HepG2 (cell line): ENCODE results near the gene TMEM154. TPM values are rescaled to one million over a fixed set of nuclear protein-coding genes. Genes with fewer than 3 reads are reported as not detected.

ENCODE experiments used
- ATAC-seq: fragments of 200-7000 bp; cut with Tn5 transposase; 3 replicates; pipeline ENCODE4 v1.9.1; 2020; ENCODE audit warnings: mild to moderate bottlenecking, moderate library complexity
- BruUV-seq: library from RNA; stranded (reverse); fragments of 400-500 nt; replicated peaks from 2 replicates; lab custom pipeline; 2021; lab: Mats Ljungman, UMichigan
- CTCF ChIA-PET: fragments of 300-600 bp; formaldehyde crosslinking; extraction: SDS; loops from one replicate; lab custom pipeline; 2021; ENCODE audit warnings: low total read pairs, inconsistent platforms, low intra/inter-chr PET ratio; lab: Yijun Ruan, JAX
- POLR2A ChIA-PET: fragments of 350-600 bp; sonication (Branson Sonifier 250); formaldehyde crosslinking; loops from one replicate; lab custom pipeline; 2020; ENCODE audit warnings: antibody characterized with exemption, inconsistent platforms; lab: Yijun Ruan, JAX
- DNase-seq: peaks from one replicate; pipeline ENCODE4 v3.0.0-alpha.2; 2015; ENCODE audit warnings: low spot score
- FAIRE-seq: peaks from 3 replicates; lab custom pipeline; 2011; peaks lifted over from hg19 to GRCh38; lab: Jason Lieb, UNC
- H2AFZ ChIP-seq: one replicate; pipeline ENCODE4 v1.6.1; 2011; ENCODE audit warnings: low read length, inconsistent platforms
- H3K27ac ChIP-seq: fragments of 300-600 bp; 3 replicates; pipeline ENCODE4 v1.8.0; 2011; ENCODE audit warnings: mixed run types, mild to moderate bottlenecking, mixed read lengths, low read length, inconsistent platforms; ENCODE audit not compliant: insufficient read depth; ENCODE audit errors: extremely low read length
- H3K27me3 ChIP-seq, 2 experiments: fragments of 200-600 bp in 1 of 2; 2 replicates in 1 of 2; 3 replicates in 1 of 2; pipeline versions ENCODE4 v1.6.0 to v1.8.0; 2011; ENCODE audit warnings: low read length in 2 of 2, mild to moderate bottlenecking in 2 of 2, moderate library complexity in 2 of 2, inconsistent platforms in 1 of 2; ENCODE audit not compliant: insufficient read depth in 2 of 2, control insufficient read depth in 1 of 2
- H3K36me3 ChIP-seq, 2 experiments: fragments of 200-600 bp in 1 of 2; replicated peaks in 1 of 2; 2 replicates in 1 of 2; 3 replicates in 1 of 2; pipeline versions ENCODE4 v1.5.1 to v1.8.0; 2011; ENCODE audit warnings: low read length in 2 of 2, inconsistent platforms in 1 of 2; ENCODE audit not compliant: insufficient read depth in 2 of 2, control insufficient read depth in 1 of 2
- H3K4me1 ChIP-seq: 2 replicates; pipeline ENCODE4 v1.5.1; 2012; ENCODE audit warnings: low read length, inconsistent platforms; ENCODE audit not compliant: insufficient read depth
- H3K4me2 ChIP-seq: 2 replicates; pipeline ENCODE4 v1.6.0; 2011; ENCODE audit warnings: low read depth, low read length, inconsistent platforms
- H3K4me3 ChIP-seq, 3 experiments: fragments of 200-600 bp in 1 of 3; sonication (generic), shearing (Covaris generic) in 1 of 3; replicated peaks in 1 of 3; 2 replicates each; pipeline ENCODE4 v1.5.1; 2011 to 2016; ENCODE audit warnings: low read length in 3 of 3, inconsistent platforms in 2 of 3, low read depth in 2 of 3, mild to moderate bottlenecking in 2 of 3, control low read depth in 1 of 3, mixed read lengths in 1 of 3; ENCODE audit not compliant: insufficient read depth in 1 of 3
- H3K79me2 ChIP-seq: one replicate; pipeline ENCODE4 v1.6.1; 2011; ENCODE audit warnings: low read length, inconsistent platforms; ENCODE audit not compliant: insufficient read depth
- H3K9ac ChIP-seq: 2 replicates; pipeline ENCODE4 v1.6.0; 2011; ENCODE audit warnings: mild to moderate bottlenecking, low read depth, low read length, inconsistent platforms; ENCODE audit not compliant: insufficient read depth
- H3K9me3 ChIP-seq: 2 replicates; pipeline ENCODE4 v1.5.1; 2012; ENCODE audit warnings: mild to moderate bottlenecking, low read length
- H4K20me1 ChIP-seq: 2 replicates; pipeline ENCODE4 v1.6.0; 2011; ENCODE audit warnings: inconsistent platforms, mild to moderate bottlenecking, low read length, moderate library complexity; ENCODE audit not compliant: insufficient read depth
- ATAD3A ChIP-seq: sonication (generic); formaldehyde crosslinking; IDR thresholded peaks from 2 replicates; pipeline ENCODE4 v1.4.0; 2020; ENCODE audit warnings: missing genetic modification reagents
- ELF1 ChIP-seq: sonication (generic); formaldehyde crosslinking; IDR thresholded peaks from 2 replicates; pipeline ENCODE4 v1.4.0; 2020; ENCODE audit warnings: missing genetic modification reagents
- MLLT10 ChIP-seq: sonication (generic); formaldehyde crosslinking; IDR thresholded peaks from 2 replicates; pipeline ENCODE4 v1.4.0; 2020; ENCODE audit warnings: missing genetic modification reagents
- MYC ChIP-seq: sonication (generic); formaldehyde crosslinking; IDR thresholded peaks from 2 replicates; pipeline ENCODE4 v1.9.0; 2021; ENCODE audit warnings: missing genetic modification reagents, borderline replicate concordance
- PRMT3 ChIP-seq: sonication (generic); formaldehyde crosslinking; IDR thresholded peaks from 2 replicates; pipeline ENCODE4 v1.8.1; 2022; ENCODE audit warnings: low read depth, mild to moderate bottlenecking, moderate library complexity, missing genetic modification reagents, borderline replicate concordance
- RFX1 ChIP-seq: fragments of 450-650 bp; IDR thresholded peaks from 2 replicates; pipeline ENCODE4 v1.6.1; 2017
- RFXAP ChIP-seq: sonication (generic); formaldehyde crosslinking; IDR thresholded peaks from 2 replicates; pipeline ENCODE4 v1.4.0; 2020; ENCODE audit warnings: missing genetic modification reagents, borderline replicate concordance
- TCF7L2 ChIP-seq: IDR thresholded peaks from 2 replicates; pipeline ENCODE4 v1.6.1; 2011; ENCODE audit warnings: mild to moderate bottlenecking, low read depth, low read length, moderate library complexity
- THAP7 ChIP-seq: sonication (generic); formaldehyde crosslinking; IDR thresholded peaks from 2 replicates; pipeline ENCODE4 v1.8.1; 2023; ENCODE audit warnings: mild to moderate bottlenecking, missing genetic modification reagents
- TOE1 ChIP-seq: sonication (generic); formaldehyde crosslinking; IDR thresholded peaks from 2 replicates; pipeline ENCODE4 v1.4.0; 2020; ENCODE audit warnings: mild to moderate bottlenecking, missing genetic modification reagents
- ZBTB7B ChIP-seq: sonication (generic); formaldehyde crosslinking; IDR thresholded peaks from 2 replicates; pipeline ENCODE4 v1.4.0; 2020; ENCODE audit warnings: missing genetic modification reagents
- ZGPAT ChIP-seq: IDR thresholded peaks from 2 replicates; pipeline ENCODE4 v1.6.1; 2016; ENCODE audit warnings: mild to moderate bottlenecking
- ZNF678 ChIP-seq: sonication (generic); formaldehyde crosslinking; IDR thresholded peaks from 2 replicates; pipeline ENCODE4 v1.4.0; 2020; ENCODE audit warnings: mild to moderate bottlenecking, missing genetic modification reagents
- ZNF83 ChIP-seq: sonication (generic); formaldehyde crosslinking; IDR thresholded peaks from 2 replicates; pipeline ENCODE4 v1.4.0; 2020; ENCODE audit warnings: missing genetic modification reagents, mild to moderate bottlenecking, borderline replicate concordance
- ZNF839 ChIP-seq: sonication (generic); formaldehyde crosslinking; IDR thresholded peaks from 2 replicates; pipeline ENCODE4 v1.4.0; 2020; ENCODE audit warnings: missing genetic modification reagents, mild to moderate bottlenecking, borderline replicate concordance
- WGBS: methylation state at CpG from one replicate; pipeline ENCODE4 v1.1.6; 2017; ENCODE audit warnings: low lambda C conversion rate; 5-methylcytosine and 5-hydroxymethylcytosine counted together
- in situ Hi-C: cut with HindIII; loops from 2 replicates; pipeline ENCODE4 v1.10.0; 2017; ENCODE audit warnings: low pct_unique_long_range_greater_than_20kb; ENCODE audit not compliant: extremely low pct_ligation_motif_present
- intact Hi-C: fragments of 100-400 bp; cut with micrococcal nuclease; formaldehyde crosslinking; loops from one replicate; pipeline ENCODE4 v1.10.0; 2022; ENCODE audit not compliant: unreplicated experiment
- polyA plus RNA-seq, 8 experiments: library from polyadenylated mRNA; depleted of rRNA in 3 of 8; stranded (reverse) in 7 of 8; unstranded in 1 of 8; fragments of >200 nt; fragmentation: Illumina TruSeq in 4 of 8; extraction: Trizol in 4 of 8; gene quantifications; 2 replicates each; pipeline versions ENCODE4 v1.2.1 to v1.2.3, GENCODE V29; 2011 to 2016; ENCODE audit warnings: low read depth in 4 of 8, missing spikeins in 1 of 8, mixed read lengths in 1 of 8; ENCODE audit not compliant: insufficient read depth in 1 of 8
- total RNA-seq, 5 experiments: library from RNA; depleted of rRNA; stranded (reverse); fragments of >200 nt; fragmentation: Illumina TruSeq; extraction: Trizol; gene quantifications; 2 replicates each; pipeline ENCODE4 v1.2.3, GENCODE V29; 2016; ENCODE audit warnings: low read depth in 1 of 5
- TF ChIP-seq, protein P1 (sequence below): sonication (generic); formaldehyde crosslinking; IDR thresholded peaks from 2 replicates; pipeline ENCODE4 v1.4.0; 2020; ENCODE audit warnings: mild to moderate bottlenecking, missing genetic modification reagents
- TF ChIP-seq, protein P2 (sequence below): IDR thresholded peaks from 2 replicates; pipeline ENCODE4 v1.6.1; 2016; ENCODE audit warnings: low read depth

Gene TMEM154
- total and polyA plus RNA-seq, 2 of the 13 experiments (the other 11 are each of a cell fraction or from before 2014, with no cell fraction given): 0.03 TPM; not detected in 1

- TF ChIP-seq THAP7: no peak
- TF ChIP-seq MLLT10 (CRISPR knock-in tag): no peak
- TF ChIP-seq TOE1: no peak
- no peak for TF ChIP-seq ZNF678 (CRISPR knock-in tag)
These were observed 49.9 kb downstream of the TMEM154 start (continued) for GRCh38 chr4:152629908-152630307.

DNA sequence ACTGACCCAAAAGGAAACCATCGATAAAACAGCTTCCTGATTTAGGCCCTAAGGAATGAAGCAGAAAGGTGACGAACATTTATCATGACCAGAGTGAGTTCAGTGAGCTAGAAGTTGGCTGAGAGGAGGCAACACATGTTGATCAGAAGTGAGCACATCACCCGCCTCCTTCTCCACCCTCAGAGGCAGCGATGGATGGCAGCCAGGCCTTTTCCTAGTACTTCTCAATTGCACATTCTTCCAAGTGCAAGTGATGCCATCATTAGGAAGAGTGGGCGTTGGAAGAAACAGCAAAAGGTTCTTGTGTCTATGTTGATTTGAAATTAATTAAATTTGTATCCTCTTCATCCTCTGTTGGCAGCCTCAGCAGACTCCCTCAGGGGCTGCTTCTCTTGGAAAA, 51.7 kb downstream of the TMEM154 start:
- H3K4me1 ChIP-seq: peaks cover 4% of the 10 kb centered on the region
- in situ Hi-C loops: no loop called here
- ChIA-PET CTCF (no interaction called here), POLR2A (no interaction called here)
- H3K4me2 ChIP-seq: no peak overlapping the region
- 0 out of 5 replicates have a peak, but pooled peaks cover 0 to 1% of the 10 kb centered on the region in 2 experiments for H3K27me3 ChIP-seq
- H3K36me3 ChIP-seq: no peaks in the 10 kb centered on the region
- no peak overlapping the region for H2AFZ ChIP-seq
- intact Hi-C loops: no loop called here
- H3K27ac ChIP-seq: no peak overlapping the region
- H3K9me3 ChIP-seq: no peaks in the 10 kb centered on the region
- H4K20me1 ChIP-seq: no peaks in the 10 kb centered on the region
- DNase-seq: no peak
- no peak for FAIRE-seq
- no peak overlapping the region for H3K9ac ChIP-seq
- H3K79me2 ChIP-seq: no peaks in the 10 kb centered on the region
- no peak for ATAC-seq
- no peak overlapping the region for H3K4me3 ChIP-seq
- 37% methylated on average over 5 of the region's 5 CpGs for WGBS
- no TSS peak for BruUV-seq
- TF ChIP-seq MYC (no peak), ZNF83 (no peak), ATAD3A (CRISPR knock-in tag) (no peak), ZGPAT (CRISPR knock-in tag) (no peak), ZBTB7B (no peak), PRMT3 (CRISPR knock-in tag) (no peak), RFX1 (no peak), ELF1 (CRISPR knock-in tag) (no peak), RFXAP (CRISPR knock-in tag) (no peak), ZNF839 (CRISPR knock-in tag) (no peak), TCF7L2 (no peak)
- TF ChIP-seq, protein P1, sequence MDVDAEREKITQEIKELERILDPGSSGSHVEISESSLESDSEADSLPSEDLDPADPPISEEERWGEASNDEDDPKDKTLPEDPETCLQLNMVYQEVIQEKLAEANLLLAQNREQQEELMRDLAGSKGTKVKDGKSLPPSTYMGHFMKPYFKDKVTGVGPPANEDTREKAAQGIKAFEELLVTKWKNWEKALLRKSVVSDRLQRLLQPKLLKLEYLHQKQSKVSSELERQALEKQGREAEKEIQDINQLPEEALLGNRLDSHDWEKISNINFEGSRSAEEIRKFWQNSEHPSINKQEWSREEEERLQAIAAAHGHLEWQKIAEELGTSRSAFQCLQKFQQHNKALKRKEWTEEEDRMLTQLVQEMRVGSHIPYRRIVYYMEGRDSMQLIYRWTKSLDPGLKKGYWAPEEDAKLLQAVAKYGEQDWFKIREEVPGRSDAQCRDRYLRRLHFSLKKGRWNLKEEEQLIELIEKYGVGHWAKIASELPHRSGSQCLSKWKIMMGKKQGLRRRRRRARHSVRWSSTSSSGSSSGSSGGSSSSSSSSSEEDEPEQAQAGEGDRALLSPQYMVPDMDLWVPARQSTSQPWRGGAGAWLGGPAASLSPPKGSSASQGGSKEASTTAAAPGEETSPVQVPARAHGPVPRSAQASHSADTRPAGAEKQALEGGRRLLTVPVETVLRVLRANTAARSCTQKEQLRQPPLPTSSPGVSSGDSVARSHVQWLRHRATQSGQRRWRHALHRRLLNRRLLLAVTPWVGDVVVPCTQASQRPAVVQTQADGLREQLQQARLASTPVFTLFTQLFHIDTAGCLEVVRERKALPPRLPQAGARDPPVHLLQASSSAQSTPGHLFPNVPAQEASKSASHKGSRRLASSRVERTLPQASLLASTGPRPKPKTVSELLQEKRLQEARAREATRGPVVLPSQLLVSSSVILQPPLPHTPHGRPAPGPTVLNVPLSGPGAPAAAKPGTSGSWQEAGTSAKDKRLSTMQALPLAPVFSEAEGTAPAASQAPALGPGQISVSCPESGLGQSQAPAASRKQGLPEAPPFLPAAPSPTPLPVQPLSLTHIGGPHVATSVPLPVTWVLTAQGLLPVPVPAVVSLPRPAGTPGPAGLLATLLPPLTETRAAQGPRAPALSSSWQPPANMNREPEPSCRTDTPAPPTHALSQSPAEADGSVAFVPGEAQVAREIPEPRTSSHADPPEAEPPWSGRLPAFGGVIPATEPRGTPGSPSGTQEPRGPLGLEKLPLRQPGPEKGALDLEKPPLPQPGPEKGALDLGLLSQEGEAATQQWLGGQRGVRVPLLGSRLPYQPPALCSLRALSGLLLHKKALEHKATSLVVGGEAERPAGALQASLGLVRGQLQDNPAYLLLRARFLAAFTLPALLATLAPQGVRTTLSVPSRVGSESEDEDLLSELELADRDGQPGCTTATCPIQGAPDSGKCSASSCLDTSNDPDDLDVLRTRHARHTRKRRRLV: no peak
- TF ChIP-seq, protein P2, sequence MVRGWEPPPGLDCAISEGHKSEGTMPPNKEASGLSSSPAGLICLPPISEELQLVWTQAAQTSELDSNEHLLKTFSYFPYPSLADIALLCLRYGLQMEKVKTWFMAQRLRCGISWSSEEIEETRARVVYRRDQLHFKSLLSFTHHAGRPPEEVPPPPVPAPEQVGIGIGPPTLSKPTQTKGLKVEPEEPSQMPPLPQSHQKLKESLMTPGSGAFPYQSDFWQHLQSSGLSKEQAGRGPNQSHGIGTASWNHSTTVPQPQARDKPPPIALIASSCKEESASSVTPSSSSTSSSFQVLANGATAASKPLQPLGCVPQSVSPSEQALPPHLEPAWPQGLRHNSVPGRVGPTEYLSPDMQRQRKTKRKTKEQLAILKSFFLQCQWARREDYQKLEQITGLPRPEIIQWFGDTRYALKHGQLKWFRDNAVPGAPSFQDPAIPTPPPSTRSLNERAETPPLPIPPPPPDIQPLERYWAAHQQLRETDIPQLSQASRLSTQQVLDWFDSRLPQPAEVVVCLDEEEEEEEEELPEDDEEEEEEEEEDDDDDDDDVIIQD (CRISPR knock-in tag): no peak
